ENCODE measurements around the gene PRR33.

The PRR33 gene

DNA sequence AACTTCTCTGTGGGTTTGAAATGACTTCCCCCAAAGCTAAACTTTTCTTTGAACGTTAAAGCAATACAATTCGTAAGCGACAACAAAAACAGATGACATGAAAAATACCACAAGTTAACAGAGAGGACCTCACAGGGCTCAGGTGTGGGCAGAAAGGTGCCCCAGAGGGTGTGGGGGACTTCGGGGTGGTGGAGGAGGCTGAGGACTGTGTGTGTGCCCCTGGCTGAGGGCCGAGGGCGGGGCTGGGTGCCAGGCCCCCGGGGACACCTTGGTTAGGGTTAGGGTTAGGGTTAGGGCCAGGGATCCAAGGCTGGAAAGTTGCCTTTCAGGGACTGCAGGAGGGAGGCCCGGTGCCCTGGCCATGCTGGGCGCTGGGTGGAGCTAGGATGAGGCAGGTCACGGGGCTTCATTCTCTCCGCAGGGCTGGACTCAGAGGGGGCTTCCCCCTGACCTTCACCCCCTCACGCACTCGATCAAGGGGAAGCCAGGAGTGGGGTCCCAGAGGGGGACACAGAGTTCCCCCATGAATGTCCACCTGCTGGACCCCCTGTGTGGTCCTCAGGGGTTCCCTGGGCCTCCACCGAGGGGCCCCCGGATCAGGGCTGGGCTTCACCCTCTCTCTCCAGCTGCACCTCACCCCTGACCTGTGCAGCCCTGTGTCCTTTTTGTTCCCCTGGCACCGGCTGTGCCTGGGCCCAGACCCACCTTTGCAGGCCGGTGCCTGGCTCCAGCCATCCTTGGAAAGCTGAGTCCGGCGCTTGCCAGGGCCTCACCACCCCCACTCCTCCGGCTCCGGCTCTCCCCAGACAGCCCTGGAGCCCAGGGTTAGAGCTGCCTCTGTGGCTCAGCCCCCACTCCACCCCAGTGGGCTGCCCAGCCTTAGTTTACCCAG is 45.9 kb downstream of the PRR33 start:
- DNase-seq: peak; percentile 51

DNA sequence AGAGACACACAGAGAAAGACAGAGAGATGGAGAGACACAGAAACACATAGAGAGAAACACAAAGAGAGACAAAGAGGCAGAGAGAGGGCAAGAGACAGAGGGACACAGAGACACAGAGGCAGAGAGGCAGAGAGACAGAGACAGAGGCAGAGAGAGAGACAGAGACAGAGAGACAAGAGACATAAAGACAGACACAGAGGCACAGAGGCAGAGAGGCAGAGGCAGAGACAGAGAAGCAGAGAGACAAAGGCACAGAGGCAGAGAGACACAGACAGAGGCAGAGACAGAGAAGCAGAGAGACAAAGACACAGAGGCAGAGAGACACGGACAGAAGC is 46.6 kb downstream of the PRR33 start:
- no peak for DNase-seq

DNA sequence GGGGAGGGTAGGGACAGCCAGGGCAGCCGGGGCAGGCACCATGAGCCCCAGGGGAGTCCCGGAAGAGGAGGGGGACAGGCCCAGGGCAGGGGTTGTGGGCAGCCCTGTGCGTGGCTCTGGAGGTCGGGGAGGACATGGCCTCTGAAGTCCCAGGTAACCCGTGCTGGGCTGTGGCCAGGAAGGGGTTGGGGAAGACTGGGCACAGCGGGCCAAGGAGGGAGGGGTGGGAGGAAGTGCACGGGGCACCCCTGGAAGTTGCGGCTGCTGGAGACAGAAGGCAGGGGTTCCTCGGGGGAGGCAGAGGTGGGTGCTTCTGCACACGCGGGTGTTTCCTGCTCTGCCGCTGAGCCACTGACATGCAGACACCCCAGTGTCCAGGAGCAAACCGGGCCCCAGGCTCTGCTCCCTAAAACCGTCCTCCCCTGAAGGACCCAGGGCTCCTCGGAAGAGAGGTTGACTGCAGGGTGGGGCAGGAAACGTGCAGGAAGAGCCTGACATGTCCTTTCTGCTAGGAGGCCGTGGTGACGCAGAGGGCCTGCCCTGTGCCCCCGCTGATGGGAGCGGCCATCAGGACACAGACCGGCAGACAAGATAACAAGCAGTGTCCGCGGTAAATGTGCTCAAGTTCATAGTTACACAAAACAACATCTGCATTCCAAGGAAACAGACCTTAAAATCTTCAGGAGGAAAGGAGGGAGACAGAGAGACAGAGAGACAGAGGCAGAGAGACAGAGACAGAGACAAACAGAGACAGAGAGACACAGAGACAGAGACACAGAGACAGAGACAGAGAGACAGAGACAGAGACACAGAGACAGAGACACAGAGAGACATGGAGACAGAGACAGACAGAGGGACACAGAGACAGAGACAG is 47.2 kb downstream of the PRR33 start:
- peak; percentile 68 for DNase-seq

DNA sequence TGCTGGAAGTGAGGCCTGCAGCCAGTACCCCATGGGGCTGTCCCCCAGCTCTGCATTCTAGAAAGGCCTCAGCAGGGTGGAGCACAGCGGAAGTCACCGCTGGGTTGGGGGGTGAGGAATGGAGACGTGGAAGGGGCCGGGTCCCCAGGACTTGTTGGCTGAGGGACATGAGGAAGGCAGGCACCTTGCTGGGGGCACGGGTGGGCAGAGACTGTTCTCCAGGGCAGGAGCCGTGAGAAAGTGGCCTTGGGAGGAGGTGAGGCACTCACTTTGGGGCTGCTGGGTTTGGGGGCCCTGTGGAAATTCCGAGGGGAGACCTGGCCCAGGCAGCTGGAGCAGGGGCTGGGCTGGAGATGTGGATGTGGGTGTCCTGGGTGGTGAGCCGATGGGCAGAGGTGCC is 47.9 kb downstream of the PRR33 start:
- DNase-seq: no peak

DNA sequence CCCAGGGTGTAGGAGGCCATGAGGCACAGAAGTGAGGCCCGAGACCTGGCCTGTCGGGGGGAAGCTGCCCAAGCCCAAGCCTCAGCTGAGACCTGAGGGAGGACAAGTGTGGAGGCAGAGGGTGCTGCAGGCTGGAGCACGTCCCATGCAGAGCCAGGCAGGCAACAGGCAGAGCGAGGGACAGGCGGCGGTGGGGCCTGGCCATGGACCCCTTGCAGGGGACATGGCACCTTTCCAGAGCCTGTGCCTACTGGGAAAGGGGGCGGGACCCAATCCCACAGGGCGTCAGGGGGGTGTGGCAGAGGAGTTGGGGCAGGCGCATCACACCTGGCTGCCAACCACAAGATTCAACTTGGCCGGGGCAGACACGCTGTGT is 48.6 kb downstream of the PRR33 start:
- DNase-seq: no peak

DNA sequence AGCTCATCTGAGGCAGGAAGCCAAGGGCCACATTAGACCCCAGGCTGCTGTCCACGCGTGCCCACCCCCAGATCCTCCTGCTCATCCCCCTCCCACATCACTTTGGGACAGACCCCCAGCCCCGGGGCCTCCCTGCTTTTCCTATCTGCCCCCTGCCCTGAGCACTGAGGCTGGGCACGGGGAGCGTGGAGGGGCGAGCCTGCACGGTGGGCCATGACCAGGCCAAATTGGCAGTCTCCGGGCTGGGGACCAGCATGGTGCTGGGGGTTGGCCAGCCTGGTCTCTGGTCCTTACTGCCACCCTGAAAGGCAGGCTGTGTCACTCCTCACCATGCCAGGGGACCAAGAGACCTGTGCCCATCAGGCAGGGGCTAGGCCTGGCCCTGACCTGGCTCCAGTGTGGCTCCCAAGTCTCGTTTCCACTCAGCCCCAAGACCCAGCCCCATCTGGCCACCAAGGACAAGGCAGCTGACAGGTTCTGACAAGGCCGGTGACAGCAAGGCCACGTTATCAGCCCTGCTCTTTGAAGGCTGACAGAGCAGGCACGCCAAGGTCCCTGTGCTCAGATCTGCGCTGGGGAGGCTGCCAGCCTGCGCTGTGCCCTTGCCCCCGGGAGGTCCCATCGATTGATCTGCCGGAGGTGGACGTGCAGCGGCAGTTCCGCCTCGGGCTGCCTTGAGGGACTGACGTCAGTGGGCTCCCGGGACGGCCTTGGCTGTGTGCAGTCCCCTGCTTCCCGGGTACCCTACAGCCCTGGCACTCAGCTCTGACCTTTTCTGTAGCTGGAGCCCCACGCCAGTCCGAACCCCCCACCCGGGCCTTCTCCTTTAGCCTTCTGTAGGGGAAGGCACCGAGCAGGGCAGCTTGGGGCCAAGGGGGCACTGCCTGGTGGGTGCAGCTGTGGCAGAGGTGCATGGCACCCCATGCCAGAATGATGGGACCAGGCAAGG is 49.3 kb downstream of the PRR33 start:
- no peak for DNase-seq

DNA sequence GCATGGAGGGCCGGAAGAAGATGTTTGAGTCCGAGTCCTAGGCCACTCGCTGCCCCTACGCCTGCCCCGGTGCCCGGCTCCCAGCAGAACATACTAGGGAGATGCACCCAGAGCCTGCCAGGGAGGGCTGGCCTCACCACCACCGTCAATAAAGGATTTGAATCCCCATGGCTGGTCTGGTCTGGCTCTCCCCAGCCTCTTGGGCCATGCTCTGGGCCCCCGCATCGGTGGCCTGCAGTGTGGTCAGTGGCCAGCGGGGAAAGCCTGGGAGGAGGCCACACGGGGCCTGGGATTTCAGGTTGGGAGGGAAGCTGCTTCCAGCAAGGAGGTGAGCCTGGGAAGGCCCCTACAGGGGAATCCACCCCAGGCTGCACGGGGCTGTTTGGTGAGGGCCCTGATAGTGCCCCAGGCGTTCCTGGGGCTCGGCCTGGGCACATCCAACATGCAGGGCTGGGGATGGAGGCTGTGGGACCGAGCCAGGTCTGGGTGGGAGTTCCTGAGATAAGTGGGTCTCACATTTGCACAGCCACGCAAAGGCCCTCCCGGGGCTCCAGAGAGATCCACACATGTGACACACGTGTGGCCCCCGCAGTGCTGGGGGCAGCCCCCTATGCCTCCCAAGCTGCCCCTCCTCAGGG is 50.1 kb downstream of the PRR33 start:
- no peak for DNase-seq

DNA sequence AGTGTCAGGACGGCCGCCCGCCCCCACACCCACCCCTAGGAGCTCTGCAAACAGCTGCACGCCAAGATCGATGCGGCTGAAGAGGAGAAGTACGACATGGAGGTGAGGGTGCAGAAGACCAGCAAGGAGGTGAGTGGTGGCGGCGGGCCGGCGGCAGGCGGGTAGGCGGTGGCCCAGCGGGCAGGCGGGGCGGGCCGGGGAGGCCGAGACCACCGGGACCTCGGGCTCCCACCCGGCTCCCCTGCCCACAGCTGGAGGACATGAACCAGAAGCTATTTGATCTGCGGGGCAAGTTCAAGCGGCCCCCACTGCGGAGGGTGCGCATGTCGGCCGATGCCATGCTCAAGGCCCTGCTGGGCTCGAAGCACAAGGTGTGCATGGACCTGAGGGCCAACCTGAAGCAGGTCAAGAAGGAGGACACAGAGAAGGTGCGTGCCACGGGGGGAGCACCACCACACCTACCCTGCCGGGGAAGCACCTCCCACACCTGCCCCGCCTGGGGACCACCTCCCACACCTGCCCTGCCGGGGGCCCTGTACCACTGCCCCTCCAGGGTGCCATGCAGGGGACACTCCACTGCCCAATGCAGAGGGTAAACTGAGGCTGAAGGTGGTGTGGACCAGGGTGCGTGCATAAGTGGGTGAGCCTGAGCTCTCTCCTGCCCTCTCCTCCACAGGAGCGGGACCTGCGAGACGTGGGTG is 50.8 kb downstream of the PRR33 start:
- DNase-seq: no peak

DNA sequence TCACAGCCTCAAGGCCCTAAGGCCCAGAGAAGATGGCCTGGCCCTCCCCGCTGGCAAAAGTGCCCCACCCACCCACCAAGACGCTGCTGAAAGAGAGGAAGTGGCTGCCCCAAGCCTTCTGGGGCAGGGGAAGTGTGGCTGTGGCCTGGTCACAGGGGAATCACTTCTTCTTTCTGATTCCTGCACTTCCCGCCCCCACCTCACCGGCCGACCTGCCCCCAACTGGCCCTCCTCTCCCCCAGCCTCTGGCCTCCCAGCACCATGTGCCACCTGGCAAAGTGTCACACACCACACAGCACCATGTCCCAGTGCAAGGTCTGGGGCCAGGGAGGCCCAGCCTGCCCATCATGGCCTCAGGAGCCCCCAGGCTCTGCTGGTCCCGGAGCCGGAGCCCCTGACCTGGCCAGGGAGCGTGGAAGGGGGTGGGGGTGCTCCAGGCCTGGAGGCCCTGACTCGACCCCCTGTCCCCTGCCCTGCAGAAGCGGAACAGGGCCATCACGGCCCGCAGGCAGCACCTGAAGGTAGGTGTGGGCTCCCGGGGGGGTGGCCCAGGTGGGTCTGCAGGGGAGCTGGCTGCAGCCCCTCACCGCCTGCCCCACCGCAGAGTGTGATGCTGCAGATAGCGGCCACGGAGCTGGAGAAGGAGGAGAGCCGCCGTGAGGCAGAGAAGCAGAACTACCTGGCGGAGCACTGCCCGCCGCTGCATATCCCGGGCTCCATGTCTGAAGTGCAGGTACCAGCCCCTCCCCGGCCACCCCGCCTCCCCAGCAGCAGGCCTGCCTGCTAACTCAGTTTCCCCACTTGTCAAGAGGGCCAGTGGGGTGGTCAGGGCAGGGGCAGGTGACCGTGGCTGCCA is 51.5 kb downstream of the PRR33 start:
- DNase-seq: peak; percentile 44

DNA sequence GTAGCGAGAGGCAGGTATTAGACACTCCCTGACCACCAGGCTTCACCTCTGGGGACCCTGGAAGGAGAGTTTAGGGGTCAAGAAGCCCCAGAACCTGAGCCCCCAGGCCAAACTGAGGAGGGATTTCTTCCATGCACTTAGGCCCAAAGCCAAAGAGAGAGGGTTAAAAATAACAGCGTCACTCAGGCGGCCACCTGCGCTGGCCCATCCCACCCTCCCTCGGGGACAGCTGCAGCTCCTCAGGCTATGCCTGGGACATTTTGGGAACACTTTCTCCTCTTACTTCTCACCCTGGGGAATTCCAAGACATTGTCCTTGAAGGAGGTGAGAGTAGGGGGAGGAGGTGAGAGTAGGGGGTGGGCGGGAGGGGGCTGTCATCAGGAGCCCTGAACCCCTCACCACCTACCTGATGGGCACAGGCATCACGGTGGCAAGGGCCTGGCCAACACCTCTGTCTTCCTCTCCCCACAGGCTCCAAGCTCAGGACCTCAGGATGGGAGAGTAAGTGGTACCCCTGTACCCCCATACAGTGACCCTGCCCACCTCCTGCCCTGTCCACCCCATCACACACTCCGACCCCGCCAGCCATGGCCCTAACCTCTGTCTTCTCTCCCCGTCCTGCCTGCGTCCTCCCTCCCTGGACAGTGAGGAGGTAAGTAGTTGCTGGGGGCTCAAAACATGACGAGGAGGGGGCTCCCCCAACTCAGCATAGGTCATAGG is 52.3 kb downstream of the PRR33 start:
- no peak for DNase-seq

DNA sequence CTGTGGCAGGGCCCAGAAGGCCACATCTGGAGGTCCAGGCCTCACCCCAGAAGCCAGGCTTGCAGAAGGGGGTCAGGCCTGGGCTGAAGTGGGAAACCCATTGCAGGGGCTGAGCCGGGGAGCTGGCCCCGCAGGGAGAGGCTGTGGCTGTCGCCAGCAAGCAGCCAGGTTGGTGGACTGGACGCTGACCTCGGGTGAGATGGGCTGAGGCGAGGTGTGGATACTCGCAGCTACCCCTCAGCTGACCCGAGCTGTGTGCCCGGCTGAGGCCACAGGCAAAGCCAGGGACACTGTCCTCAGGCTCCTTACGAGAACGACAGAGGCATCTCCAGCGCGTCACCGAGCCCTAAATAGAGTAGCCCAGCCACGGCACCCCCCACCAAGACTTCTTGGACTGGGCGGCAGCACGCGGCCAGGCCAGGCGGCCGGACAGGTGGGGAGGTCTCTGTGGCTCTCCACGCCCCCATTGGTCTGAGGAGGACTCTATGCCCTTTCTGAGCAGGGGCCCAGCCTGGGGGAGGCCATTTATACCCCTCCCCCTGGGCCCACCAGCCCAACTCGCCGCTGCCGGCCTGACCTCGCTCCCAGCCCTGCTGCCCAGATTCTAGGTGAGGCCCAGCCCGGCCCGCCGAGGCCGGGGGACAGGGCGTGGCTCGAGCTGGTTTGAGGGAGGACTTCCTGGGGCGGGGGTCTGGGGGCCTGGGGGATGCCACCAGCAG is 53.1 kb downstream of the PRR33 start, which contains the start of gene TNNI2:
Gene TNNI2, plus strand, starts transcription at position 556 of the 719 bp plus-strand sequence. CDS start 716 bp downstream, outside the sequence.
- no peak for DNase-seq
